ENCODE data around the gene TLCD4. TPM values are rescaled to one million over a fixed set of nuclear protein-coding genes. Genes with fewer than 3 reads are reported as not detected.
"Not testable (repeated sequence)": the region's sequence is repeated elsewhere in the genome, so short reads cannot be mapped to it uniquely, and the experiment has no call there.

Gene TLCD4
- total and polyA plus RNA-seq, 9 donors, result 5.6 to 11.1 (median 8.3) TPM

DNA sequence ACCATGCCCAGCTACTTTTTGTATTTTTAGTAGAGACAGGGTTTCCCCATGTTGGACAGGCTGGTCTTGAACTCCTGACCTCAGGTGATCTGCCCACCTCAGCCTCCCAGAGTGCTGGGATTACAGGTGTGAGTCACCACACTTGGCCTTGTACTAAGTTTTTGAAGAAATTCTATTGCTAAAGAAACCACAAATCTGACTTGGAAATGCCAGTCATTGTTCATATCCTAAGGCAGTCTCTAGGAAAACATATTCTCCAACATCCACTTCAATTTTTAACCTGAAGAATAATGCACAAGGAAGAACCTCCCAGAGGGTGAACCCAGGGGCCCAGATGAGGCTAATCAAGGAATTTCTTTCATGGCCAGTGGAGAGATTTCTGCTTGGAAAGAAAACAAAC, 24.3 kb upstream of the TLCD4 start:
- not testable (repeated sequence) for H3K27ac ChIP-seq (ENCODE audit: low read length); H3K36me3 ChIP-seq (ENCODE audit: control insufficient read depth, insufficient read depth, low read length); DNase-seq; H3K4me1 ChIP-seq (ENCODE audit: control insufficient read depth, insufficient read depth, low read length); H3K9me3 ChIP-seq (replicated peaks; ENCODE audit: control insufficient read depth, low read depth, low read length); H3K4me3 ChIP-seq (ENCODE audit: low read length); H3K27me3 ChIP-seq (ENCODE audit: control insufficient read depth, insufficient read depth, low read length)

DNA sequence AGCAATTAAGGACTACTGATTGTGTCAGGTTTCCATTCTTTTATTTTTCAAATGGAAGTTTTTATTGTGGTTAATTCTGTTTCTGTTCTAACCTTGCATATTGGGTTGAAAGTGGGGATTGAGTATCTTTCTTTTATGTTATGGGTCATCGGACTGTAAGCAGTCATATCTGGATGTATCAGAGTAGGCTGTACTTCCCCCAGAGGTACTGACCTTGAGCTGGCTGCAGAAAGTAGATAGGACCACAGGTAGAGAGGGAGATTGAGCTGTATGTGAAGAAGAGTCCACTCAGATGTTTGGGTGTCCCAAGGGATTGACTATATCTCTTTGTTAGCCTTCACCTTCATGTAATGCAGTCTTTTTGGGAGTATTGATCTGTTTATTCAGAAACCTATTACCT, 23.9 kb upstream of the TLCD4 start:
- Histone ChIP-seq H3K27me3 (ENCODE audit: control insufficient read depth, insufficient read depth, low read length) (no peaks in the 10 kb centered on the region), H3K4me3 (ENCODE audit: low read length) (no peak overlapping the region), H3K27ac (ENCODE audit: low read length) (no peak overlapping the region), H3K4me1 (ENCODE audit: control insufficient read depth, insufficient read depth, low read length) (no peaks in the 10 kb centered on the region), H3K9me3 (replicated peaks; ENCODE audit: control insufficient read depth, low read depth, low read length) (no peaks in the 10 kb centered on the region), H3K36me3 (ENCODE audit: control insufficient read depth, insufficient read depth, low read length) (no peaks in the 10 kb centered on the region)
- WGBS (ENCODE audit: insufficient coverage), result 33% methylated on average over 1 of the region's 1 CpG
- no peak for DNase-seq

- Histone ChIP-seq H3K36me3 (ENCODE audit: control insufficient read depth, insufficient read depth, low read length) (no peaks in the 10 kb centered on the region), H3K27ac (ENCODE audit: low read length) (no peak overlapping the region), H3K4me3 (ENCODE audit: low read length) (no peak overlapping the region), H3K4me1 (ENCODE audit: control insufficient read depth, insufficient read depth, low read length) (no peaks in the 10 kb centered on the region), H3K27me3 (ENCODE audit: control insufficient read depth, insufficient read depth, low read length) (no peaks in the 10 kb centered on the region), H3K9me3 (replicated peaks; ENCODE audit: control insufficient read depth, low read depth, low read length) (no peaks in the 10 kb centered on the region)
- no peak for DNase-seq
- WGBS (ENCODE audit: insufficient coverage), result no CpG with 5 or more reads among the region's 2 CpGs
Observed at GRCh38 chr1:95094923-95095322, 22.2 kb upstream of the TLCD4 start.

DNA sequence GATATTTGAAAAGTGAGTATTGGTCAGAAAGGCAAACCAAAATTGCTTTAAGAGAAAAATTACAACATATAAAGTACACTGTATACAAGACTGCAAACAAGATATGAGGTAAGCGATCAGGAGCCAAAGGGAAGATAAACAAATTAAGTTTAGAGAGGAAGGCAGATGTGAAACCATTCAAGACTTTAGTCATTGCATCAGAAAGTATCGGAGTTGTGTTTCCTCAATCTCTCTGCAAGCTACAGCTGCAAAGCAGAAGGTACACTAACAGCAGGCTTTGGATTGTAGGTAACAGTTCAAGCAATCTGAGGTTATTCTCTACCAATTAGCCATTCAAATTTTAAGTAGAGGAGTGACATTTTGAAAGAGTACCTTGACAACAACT, 21.3 kb upstream of the TLCD4 start:
- Histone ChIP-seq H3K4me3 (ENCODE audit: low read length) (no peak overlapping the region), H3K4me1 (ENCODE audit: control insufficient read depth, insufficient read depth, low read length) (no peaks in the 10 kb centered on the region), H3K36me3 (ENCODE audit: control insufficient read depth, insufficient read depth, low read length) (no peaks in the 10 kb centered on the region), H3K27ac (ENCODE audit: low read length) (no peak overlapping the region), H3K27me3 (ENCODE audit: control insufficient read depth, insufficient read depth, low read length) (no peaks in the 10 kb centered on the region), H3K9me3 (replicated peaks; ENCODE audit: control insufficient read depth, low read depth, low read length) (no peaks in the 10 kb centered on the region)
- no peak for DNase-seq
- 83% methylated on average over 2 of the region's 2 CpGs for WGBS (ENCODE audit: insufficient coverage)

GRCh38 chr1:95096218-95096841, 20.8 kb upstream of the TLCD4 start:
- no peaks in the 10 kb centered on the region for H3K36me3 ChIP-seq (ENCODE audit: control insufficient read depth, insufficient read depth, low read length)
- H3K27me3 ChIP-seq (ENCODE audit: control insufficient read depth, insufficient read depth, low read length), result no peaks in the 10 kb centered on the region
- WGBS (ENCODE audit: insufficient coverage), result no CpG with 5 or more reads among the region's 6 CpGs
- H3K4me1 ChIP-seq (ENCODE audit: control insufficient read depth, insufficient read depth, low read length), result no peaks in the 10 kb centered on the region
- DNase-seq, result no peak
- no peak overlapping the region for H3K4me3 ChIP-seq (ENCODE audit: low read length)
- no peaks in the 10 kb centered on the region for H3K9me3 ChIP-seq (replicated peaks; ENCODE audit: control insufficient read depth, low read depth, low read length)
- no peak overlapping the region for H3K27ac ChIP-seq (ENCODE audit: low read length)

DNA sequence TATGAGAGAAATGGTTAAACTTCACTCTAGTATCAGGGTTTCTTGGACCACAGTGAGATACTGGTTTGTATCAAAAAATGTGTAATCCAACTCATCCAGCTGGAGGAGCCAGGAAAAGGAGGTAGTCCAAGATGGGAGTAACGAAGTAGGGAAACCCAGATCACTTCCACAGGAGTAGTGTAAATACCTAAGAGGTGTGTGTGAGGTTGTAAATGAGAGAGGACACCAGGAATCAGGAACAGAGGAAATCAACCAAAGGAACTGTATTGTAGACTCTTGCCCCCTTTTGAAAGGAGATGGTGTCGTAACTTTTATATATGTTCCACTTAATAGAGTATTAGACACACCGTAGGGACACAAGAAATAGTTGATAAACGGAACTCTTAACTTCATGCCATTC, 19.7 kb upstream of the TLCD4 start:
- Histone ChIP-seq H3K27me3 (ENCODE audit: control insufficient read depth, insufficient read depth, low read length) (no peaks in the 10 kb centered on the region), H3K4me1 (ENCODE audit: control insufficient read depth, insufficient read depth, low read length) (no peaks in the 10 kb centered on the region), H3K4me3 (ENCODE audit: low read length) (no peak overlapping the region), H3K36me3 (ENCODE audit: control insufficient read depth, insufficient read depth, low read length) (no peaks in the 10 kb centered on the region), H3K27ac (ENCODE audit: low read length) (no peak overlapping the region), H3K9me3 (replicated peaks; ENCODE audit: control insufficient read depth, low read depth, low read length) (no peaks in the 10 kb centered on the region)
- DNase-seq, result no peak
- no CpG with 5 or more reads among the region's 4 CpGs for WGBS (ENCODE audit: insufficient coverage)

DNA sequence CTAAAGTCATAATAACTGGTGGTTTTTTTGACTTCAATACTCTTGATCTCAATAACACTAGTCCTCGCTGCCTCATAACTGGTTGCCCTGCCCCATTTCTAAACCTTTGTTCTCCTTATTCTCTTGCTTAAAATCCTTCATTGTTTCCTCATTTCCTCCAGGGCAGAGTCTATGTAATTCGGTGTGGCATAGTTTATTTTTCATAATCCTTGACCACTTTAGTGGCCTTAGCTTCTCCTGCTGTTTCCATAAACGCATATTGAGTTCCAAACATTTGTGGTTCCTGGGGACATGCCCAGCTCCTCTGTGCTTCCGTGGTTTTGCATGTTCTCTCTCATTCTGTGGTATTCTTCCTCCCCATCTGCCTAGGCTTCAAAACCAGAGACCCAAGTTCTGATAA, 19.0 kb upstream of the TLCD4 start:
- H3K27ac ChIP-seq (ENCODE audit: low read length), result no peak overlapping the region
- 88% methylated on average over 2 of the region's 4 CpGs for WGBS (ENCODE audit: insufficient coverage)

DNA sequence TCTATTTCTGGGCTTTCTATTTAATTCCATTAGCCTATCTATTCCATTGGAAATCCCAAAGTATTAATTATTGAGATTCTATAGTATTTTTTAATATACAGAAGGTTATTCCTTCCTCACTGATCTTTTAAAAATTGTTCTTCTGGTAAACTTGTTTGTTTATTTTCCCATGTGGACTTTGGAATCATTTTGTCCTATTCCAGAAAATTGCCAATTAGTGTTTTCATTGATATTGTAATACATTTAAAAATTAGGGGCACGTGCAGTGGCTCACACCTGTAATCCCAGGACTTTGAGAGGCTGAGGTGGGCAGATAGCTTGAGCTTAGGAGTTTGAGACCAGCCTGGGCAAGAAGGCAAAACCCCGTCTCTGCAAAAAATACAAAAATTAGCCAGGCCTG, 8.4 kb upstream of the TLCD4 start:
- WGBS (ENCODE audit: insufficient coverage), result no CpG with 5 or more reads among the region's 2 CpGs
- Histone ChIP-seq H3K36me3 (ENCODE audit: control insufficient read depth, insufficient read depth, low read length) (no peaks in the 10 kb centered on the region), H3K27ac (ENCODE audit: low read length) (no peak overlapping the region), H3K4me1 (ENCODE audit: control insufficient read depth, insufficient read depth, low read length) (no peaks in the 10 kb centered on the region), H3K27me3 (ENCODE audit: control insufficient read depth, insufficient read depth, low read length) (no peaks in the 10 kb centered on the region), H3K4me3 (ENCODE audit: low read length) (no peak overlapping the region), H3K9me3 (replicated peaks; ENCODE audit: control insufficient read depth, low read depth, low read length) (no peaks in the 10 kb centered on the region)
- DNase-seq, result no peak

More for the DNA sequence above, 19.0 kb upstream of the TLCD4 start:
- no peaks in the 10 kb centered on the region for H3K9me3 ChIP-seq (replicated peaks; ENCODE audit: control insufficient read depth, low read depth, low read length)
- H3K36me3 ChIP-seq (ENCODE audit: control insufficient read depth, insufficient read depth, low read length), result no peaks in the 10 kb centered on the region
- no peaks in the 10 kb centered on the region for H3K4me1 ChIP-seq (ENCODE audit: control insufficient read depth, insufficient read depth, low read length)
- H3K4me3 ChIP-seq (ENCODE audit: low read length), result no peak overlapping the region
- H3K27me3 ChIP-seq (ENCODE audit: control insufficient read depth, insufficient read depth, low read length), result no peaks in the 10 kb centered on the region
- DNase-seq, result no peak

DNA sequence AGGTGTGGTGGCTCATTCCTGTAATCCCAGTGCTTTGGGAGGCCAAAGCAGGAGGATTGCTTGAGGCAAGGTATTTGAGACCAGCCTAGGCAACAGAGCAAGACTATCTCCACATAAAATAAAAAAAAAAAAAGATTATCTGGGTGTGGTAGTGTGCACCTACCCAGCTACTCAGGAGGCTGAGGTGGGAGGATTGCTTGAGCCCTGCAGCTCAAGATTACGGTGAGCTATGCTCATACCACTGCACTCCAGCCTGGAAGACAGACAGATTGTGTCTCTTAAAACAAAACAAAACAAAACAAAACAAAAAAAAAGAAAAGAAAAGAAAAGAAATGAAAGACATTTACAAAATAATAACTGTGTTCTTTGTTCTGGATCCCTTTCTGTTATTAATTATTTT, 6.1 kb upstream of the TLCD4 start:
- no CpG with 5 or more reads among the region's 1 CpG for WGBS (ENCODE audit: insufficient coverage)
- Histone ChIP-seq H3K4me3 (ENCODE audit: low read length) (no peak overlapping the region), H3K4me1 (ENCODE audit: control insufficient read depth, insufficient read depth, low read length) (no peaks in the 10 kb centered on the region), H3K36me3 (ENCODE audit: control insufficient read depth, insufficient read depth, low read length) (no peaks in the 10 kb centered on the region), H3K27ac (ENCODE audit: low read length) (no peak overlapping the region), H3K9me3 (replicated peaks; ENCODE audit: control insufficient read depth, low read depth, low read length) (no peaks in the 10 kb centered on the region), H3K27me3 (ENCODE audit: control insufficient read depth, insufficient read depth, low read length) (no peaks in the 10 kb centered on the region)
- DNase-seq, result no peak

- DNase-seq, result no peak
- WGBS (ENCODE audit: insufficient coverage), result no CpG with 5 or more reads among the region's 1 CpG
- H3K36me3 ChIP-seq (ENCODE audit: control insufficient read depth, insufficient read depth, low read length), result no peaks in the 10 kb centered on the region
- H3K4me3 ChIP-seq (ENCODE audit: low read length), result no peak overlapping the region
- H3K27ac ChIP-seq (ENCODE audit: low read length), result no peak overlapping the region
- H3K4me1 ChIP-seq (ENCODE audit: control insufficient read depth, insufficient read depth, low read length), result peaks cover 11% of the 10 kb centered on the region
- H3K27me3 ChIP-seq (ENCODE audit: control insufficient read depth, insufficient read depth, low read length), result peaks cover 10% of the 10 kb centered on the region
- H3K9me3 ChIP-seq (replicated peaks; ENCODE audit: control insufficient read depth, low read depth, low read length), result no peaks in the 10 kb centered on the region
Observed at GRCh38 chr1:95113684-95114083, 3.5 kb upstream of the TLCD4 start.

- Histone ChIP-seq H3K27me3 (ENCODE audit: control insufficient read depth, insufficient read depth, low read length) (peaks cover 12% of the 10 kb centered on the region), H3K36me3 (ENCODE audit: control insufficient read depth, insufficient read depth, low read length) (no peaks in the 10 kb centered on the region), H3K9me3 (replicated peaks; ENCODE audit: control insufficient read depth, low read depth, low read length) (no peaks in the 10 kb centered on the region), H3K4me1 (ENCODE audit: control insufficient read depth, insufficient read depth, low read length) (peaks cover 11% of the 10 kb centered on the region), H3K4me3 (ENCODE audit: low read length) (no peak overlapping the region), H3K27ac (ENCODE audit: low read length) (no peak overlapping the region)
- WGBS (ENCODE audit: insufficient coverage), result 57% methylated on average over 1 of the region's 3 CpGs
- no peak for DNase-seq
Observed at GRCh38 chr1:95115708-95116137, 1.4 kb upstream of the TLCD4 start.
